Colon (tissue), 2 donors: Measurements from ENCODE around the gene CYP2U1.
A peak's percentile ranks its signal among the peaks of the same experiment; 100 is the strongest.
"Not testable (repeated sequence)": the region's sequence is repeated elsewhere in the genome, so short reads cannot be mapped to it uniquely, and the experiment has no call there.

Experiments
- FAIRE-seq: peaks from 2 replicates; lab custom pipeline; 2012; peaks lifted over from hg19 to GRCh38; lab: Jason Lieb, UNC
- donor health status: control.
- donor health status: control.

The CYP2U1 gene

GRCh38 chr4:107930821-107931774 is at the start of gene CYP2U1:
Gene CYP2U1 (plus strand): TSS chr4:107931549. CDS start chr4:107931644, 95 bp downstream.
- no peak for FAIRE-seq

GRCh38 chr4:107885865-107886264 is 45.5 kb upstream of the CYP2U1 start:
- FAIRE-seq, result no peak

GRCh38 chr4:107888237-107888636 is 43.1 kb upstream of the CYP2U1 start:
- peak; percentile 18 for FAIRE-seq

DNA sequence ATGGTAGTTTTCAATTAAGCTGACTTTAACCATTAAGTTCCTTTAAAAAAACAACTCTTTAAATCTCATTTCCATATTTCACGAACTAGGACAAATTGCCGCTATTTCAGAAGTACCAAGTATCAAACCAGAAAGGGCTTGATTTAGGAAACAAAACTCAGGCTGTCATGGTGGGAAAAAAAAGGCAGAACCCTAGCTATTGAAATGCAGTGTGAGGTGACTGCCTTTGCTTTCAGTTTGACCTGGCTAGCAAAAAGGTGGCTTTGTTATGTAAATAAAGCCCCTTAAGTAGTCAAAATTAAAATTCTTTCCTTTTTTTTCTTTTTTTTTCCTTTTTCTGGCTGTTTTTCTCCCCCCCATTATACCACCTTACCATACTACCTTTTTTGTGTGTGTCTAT is 40.6 kb upstream of the CYP2U1 start:
- no peak for FAIRE-seq

DNA sequence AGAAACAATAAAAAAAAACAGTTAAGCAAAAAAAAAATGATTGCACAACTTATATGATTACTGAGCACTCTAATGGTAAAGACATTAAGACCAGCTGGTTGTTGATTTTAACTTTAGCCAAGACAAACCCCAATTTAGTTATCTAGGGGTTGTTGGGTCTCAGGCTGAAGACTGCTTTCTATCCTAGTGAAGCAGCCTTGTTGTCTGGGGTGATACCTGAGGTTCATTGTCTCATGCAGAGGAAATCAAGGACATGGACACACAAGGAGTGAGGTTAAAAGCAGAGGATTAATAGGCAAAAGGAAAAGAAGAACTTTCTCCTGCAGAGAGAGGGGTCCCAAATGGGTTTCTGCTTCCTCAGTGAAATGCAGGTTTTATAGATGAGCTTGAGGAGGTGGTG is 40.0 kb upstream of the CYP2U1 start:
- no peak for FAIRE-seq

- no peak for FAIRE-seq
These were observed 37.9 kb upstream of the CYP2U1 start for GRCh38 chr4:107893171-107894137.

DNA sequence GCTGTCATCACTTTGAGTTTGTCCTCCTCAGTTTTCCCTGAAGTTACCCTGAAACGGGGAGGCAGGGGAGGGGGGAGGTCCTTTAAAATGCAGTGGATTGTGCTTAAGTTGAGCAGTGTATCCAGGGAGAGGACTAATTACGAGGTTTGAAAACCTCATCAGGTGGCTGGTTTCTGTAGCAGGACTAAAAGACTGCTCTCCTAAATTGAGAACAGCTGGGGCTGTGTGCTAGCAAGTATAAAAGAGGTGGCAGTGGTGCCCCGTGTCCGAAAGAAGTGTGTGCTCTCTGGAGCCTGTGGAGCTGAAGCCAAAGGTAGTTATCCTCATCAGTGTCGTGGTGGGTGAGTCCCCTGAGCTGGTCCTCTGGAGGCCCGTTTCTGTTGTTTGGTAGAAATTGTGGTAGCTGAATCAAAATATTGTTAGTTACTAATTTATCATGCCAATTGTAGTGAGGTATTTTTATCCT is 37.2 kb upstream of the CYP2U1 start:
- FAIRE-seq, result no peak

- no peak for FAIRE-seq
These were observed 35.1 kb upstream of the CYP2U1 start for GRCh38 chr4:107896158-107896645.

DNA sequence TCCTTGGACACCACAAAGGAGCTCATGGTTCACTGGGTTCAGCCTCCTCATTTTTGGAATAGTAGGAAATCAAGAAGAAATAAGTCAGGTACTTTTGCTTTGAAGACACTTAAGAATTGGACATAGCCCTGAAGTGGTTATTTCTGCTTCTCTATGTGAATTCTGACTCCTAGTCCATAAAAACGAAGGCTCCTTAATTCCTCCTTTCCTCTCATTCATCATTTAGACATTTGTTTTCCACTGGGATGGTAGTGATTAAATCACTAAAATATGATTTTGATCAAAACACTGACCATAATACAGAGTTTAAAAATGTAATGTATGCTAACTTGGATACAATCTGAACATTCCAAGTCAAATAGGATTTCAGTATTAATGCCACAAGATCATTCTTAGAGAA is 34.7 kb upstream of the CYP2U1 start:
- no peak for FAIRE-seq

DNA sequence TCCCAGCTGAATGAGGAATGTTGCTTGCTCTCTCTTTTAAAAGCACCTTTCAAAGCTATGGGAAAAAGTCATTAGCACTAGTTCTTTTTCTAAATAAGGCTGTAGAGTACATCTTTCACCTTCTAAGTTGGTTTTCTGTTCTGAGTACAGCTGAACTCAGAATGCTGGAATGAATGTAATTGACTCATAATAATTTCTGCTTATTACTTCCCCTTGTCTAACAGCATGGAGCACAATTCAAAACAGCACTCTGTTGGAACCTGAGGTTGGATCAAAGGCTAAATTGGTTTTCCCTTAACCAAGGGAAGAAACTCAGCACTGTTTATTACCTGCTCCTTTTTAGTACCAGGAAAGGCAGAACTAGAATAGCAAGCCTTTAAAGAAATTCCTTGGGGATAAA is 33.5 kb upstream of the CYP2U1 start:
- no peak for FAIRE-seq

DNA sequence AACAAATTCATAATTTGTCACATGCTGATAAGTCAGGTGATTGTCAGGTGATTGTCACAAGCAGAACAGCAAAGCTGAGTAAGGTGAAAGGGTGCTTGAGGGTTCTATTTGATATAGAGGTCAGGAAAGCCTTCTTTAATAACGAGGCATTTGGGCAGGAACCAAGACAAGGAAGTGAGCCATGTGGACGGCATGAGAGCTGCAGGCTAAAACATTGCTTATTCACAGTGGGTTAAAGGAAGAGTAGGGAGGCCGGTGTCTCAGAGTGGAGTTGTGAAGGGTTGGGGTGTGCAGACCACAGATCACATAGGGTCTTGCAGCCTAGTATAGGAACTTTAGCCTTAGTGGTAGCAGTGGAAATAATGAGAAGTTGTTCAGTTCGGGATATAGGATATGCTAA is 31.3 kb upstream of the CYP2U1 start:
- FAIRE-seq, result no peak

GRCh38 chr4:107900508-107900907 is 30.8 kb upstream of the CYP2U1 start:
- no peak for FAIRE-seq

DNA sequence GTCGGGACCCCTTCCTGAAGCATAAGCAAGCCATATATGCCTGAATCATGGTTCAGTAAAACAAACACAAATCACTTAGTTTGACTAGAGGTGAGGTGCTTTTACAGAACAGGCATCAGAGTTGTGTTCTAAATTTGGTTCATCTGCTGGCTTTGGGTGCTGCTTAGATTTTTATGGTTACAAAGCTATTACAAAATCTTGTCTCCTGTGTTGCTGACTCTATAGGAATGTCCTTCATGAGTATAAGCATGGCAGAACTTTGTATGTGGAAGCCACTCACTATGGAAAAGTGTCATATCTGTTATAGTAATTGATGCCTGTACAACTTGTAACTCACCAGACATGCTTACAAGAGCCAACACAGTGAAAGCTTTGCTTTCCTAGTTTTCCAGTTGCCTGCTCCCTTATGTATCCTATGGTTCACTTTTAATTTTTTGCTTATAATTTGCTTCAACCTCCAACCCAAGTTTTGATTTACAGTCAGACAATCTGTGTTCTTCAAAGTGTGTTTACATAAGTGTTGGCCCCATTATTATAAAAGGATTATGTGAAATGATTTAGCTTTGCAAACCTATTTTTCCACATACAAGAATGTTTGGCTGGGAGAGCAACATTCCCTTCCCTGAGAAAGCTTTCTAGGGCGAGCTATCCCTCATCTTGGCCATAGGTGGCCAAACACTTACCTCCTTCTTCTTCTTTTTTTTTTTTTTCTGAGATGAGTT is 30.0 kb upstream of the CYP2U1 start:
- FAIRE-seq, result no peak

- no peak for FAIRE-seq
These were observed 28.6 kb upstream of the CYP2U1 start for GRCh38 chr4:107902715-107903114.

GRCh38 chr4:107905082-107905481 is 26.3 kb upstream of the CYP2U1 start:
- FAIRE-seq, result not testable (repeated sequence)

GRCh38 chr4:107906458-107907100 is 24.8 kb upstream of the CYP2U1 start:
- no peak for FAIRE-seq

DNA sequence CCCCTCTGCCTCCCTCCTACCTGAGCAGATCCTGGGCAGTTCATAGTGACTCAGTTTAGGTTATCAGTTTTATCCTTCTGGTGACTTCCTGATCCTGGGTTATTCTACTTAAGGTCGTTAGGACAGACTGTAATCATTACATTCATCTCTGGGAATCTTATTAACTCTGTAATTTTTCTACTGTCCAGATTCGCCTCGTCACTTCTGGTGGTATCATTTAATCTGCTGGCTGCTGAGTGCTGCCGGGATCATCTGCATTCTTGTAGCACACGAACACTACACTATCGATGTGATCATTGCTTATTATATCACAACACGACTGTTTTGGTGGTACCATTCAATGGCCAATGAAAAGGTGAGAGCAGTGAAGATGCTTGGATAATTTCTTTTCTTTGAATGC is 23.0 kb upstream of the CYP2U1 start:
- no peak for FAIRE-seq

DNA sequence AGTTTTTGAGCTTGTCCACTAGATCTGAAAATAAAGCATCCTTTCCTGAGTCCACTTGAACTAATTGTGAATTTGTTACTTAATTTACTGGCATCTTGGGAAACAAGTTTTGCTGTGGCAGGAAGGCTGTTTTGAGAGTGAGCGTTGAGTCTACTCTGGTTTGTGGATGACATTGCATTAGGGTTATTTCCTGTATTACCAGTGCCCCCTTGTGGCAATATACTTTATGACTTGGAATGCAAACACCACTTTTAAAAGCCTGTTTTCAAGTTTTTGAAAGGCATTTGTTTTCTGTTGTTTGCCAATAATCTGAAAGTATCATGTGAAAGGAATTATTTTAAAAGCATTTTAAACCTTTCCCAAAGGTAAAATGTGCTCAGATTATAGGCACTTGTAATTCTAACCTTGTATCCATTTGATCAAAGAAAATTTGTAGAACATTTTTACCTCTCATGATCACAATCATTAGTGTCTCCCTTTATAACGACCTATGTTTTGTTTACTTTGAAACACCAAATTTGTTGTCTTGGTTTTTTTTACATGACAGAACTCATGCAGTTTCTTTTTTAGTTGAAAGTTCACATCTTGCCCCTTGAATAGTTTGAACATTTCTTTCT is 18.0 kb upstream of the CYP2U1 start:
- peak; percentile 87 for FAIRE-seq

GRCh38 chr4:107915220-107915619 is 16.1 kb upstream of the CYP2U1 start:
- no peak for FAIRE-seq

DNA sequence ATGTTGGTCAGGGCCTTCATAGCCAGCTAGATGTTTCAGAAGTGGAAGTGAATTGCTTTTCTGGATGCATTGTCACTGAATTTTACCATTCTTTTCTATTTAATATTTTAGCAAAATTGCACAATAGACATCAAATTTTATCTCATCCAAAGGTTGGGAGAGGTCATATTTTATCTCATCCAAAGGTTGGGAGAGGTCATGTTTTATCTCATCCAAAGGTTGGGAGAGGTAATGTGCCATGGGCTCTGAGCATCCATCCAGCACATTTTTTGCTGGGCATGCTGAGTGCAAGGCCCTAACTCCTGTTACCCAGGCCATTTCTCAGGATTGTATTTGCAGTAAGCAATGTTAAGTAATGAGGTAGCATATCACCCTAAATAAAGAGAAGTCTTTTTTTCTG is 14.7 kb upstream of the CYP2U1 start:
- FAIRE-seq, result no peak

DNA sequence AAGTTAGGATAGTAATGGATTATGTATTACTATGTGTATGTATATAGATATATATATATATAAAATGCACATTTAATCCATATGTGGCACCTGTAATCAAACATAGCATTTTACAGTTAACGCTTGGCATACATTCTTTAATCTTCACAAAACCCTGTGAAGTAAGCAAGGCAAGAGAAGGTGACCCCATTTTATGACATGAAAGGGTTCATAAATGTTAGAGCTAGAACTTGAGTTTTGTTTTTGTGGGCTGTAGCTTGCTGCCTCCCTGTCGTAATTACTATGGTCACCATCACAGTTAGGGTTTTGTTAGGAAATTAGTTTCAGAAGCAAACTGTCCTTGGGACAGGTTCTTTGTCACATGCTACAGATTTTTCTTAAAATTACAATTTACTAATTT is 13.8 kb upstream of the CYP2U1 start:
- FAIRE-seq, result no peak
